Measurements from ENCODE around the gene SKI.

Gene SKI

DNA sequence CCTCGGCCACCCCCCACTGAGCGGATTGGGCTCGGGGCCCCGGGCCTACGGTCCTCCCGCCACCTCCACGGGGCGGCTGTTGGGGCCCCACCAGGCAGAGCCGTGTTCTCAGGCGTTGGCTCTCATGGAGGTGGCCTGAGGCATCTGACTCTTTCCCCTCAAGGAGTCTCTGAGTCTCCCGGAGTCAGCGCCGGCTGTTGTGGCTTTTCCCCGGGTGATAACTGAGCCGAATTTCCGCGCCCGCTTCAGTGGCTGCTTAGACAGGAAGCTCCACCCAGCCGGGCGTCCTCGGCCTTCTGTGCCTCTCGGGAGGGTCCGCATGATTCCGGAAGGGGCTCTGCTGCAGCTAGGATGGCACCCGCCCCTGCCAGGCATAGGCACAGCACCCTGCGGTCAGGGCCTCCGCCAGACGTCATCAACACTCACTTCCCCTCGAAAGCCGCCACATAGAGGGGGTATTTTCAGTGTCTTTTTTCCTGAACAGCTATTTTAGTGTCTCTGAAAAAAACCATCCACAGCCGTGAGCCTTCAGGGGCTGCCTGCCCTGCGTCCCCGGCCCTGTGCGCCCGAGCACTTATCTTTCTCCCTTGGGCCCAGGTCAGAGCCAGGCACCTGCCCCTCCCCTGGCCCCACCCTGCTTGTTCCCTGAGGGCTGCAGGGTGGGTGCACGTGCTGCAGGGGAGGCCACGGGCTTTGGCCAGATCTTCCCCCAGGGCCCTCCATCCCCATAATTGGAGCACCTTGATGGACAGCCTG lies 72.9 kb downstream of the SKI start:
- Mint-ChIP-seq H3K4me3 (no peak overlapping the region), H3K9me3 (no peaks in the 10 kb centered on the region), H3K27me3 (ENCODE audit: low read depth, poor library complexity) (peaks cover 2% of the 10 kb centered on the region), H3K27ac (no peak overlapping the region), H3K36me3 (ENCODE audit: low read depth) (peaks cover 23% of the 10 kb centered on the region), H3K4me1 (peaks cover 37% of the 10 kb centered on the region)
- TF ChIP-seq, protein P1, sequence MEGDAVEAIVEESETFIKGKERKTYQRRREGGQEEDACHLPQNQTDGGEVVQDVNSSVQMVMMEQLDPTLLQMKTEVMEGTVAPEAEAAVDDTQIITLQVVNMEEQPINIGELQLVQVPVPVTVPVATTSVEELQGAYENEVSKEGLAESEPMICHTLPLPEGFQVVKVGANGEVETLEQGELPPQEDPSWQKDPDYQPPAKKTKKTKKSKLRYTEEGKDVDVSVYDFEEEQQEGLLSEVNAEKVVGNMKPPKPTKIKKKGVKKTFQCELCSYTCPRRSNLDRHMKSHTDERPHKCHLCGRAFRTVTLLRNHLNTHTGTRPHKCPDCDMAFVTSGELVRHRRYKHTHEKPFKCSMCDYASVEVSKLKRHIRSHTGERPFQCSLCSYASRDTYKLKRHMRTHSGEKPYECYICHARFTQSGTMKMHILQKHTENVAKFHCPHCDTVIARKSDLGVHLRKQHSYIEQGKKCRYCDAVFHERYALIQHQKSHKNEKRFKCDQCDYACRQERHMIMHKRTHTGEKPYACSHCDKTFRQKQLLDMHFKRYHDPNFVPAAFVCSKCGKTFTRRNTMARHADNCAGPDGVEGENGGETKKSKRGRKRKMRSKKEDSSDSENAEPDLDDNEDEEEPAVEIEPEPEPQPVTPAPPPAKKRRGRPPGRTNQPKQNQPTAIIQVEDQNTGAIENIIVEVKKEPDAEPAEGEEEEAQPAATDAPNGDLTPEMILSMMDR (IDR thresholded peaks at IDR 0.05) = no peak
- DNase-seq = no peak

GRCh38 chr1:2301607-2302291 lies 73.6 kb downstream of the SKI start:
- H3K4me1 Mint-ChIP-seq = peaks cover 31% of the 10 kb centered on the region
- no peak overlapping the region for H3K4me3 Mint-ChIP-seq
- H3K36me3 Mint-ChIP-seq (ENCODE audit: low read depth) = peaks cover 19% of the 10 kb centered on the region
- H3K27me3 Mint-ChIP-seq (ENCODE audit: low read depth, poor library complexity) = peaks cover 2% of the 10 kb centered on the region
- H3K27ac Mint-ChIP-seq = no peak overlapping the region
- TF ChIP-seq, protein P1 (IDR thresholded peaks at IDR 0.05) = no peak
- no peak for DNase-seq
- no peaks in the 10 kb centered on the region for H3K9me3 Mint-ChIP-seq

DNA sequence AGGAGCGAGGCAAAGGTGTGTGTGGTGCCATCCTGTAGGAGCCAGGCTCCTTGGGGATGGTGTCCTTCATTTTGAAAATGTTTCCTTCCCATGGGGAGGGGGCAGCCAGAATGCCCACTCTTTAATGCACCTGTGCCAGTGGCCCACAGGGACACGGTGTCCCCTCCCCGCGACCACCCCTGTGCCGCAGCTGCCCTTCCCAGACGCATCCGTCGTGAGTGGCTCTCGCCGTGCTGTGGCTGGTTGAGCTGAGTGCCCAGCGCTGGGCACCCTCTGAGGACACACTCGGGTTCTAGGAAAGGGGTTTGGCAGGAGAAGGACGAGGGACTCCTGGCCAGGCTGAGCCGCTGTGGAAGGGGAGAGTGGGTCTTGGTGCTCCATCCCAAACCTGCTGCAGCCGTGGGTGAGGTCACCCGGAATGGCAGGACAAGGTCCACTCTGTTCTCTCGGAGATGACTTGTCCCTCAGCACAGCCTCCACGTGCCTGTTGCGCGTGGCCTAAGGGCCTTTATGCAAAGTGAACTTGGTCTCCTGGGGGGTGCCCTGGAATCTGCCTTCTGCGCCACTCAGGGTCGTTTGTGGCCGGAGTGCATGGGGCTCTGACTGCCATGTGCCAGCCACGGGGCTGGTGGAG lies 74.3 kb downstream of the SKI start:
- H3K4me3 Mint-ChIP-seq = no peak overlapping the region
- no peak for DNase-seq
- TF ChIP-seq, protein P1 (IDR thresholded peaks at IDR 0.05) = no peak
- H3K27ac Mint-ChIP-seq = no peak overlapping the region
- H3K36me3 Mint-ChIP-seq (ENCODE audit: low read depth) = peaks cover 24% of the 10 kb centered on the region
- H3K9me3 Mint-ChIP-seq = no peaks in the 10 kb centered on the region
- H3K27me3 Mint-ChIP-seq (ENCODE audit: low read depth, poor library complexity) = peaks cover 2% of the 10 kb centered on the region
- H3K4me1 Mint-ChIP-seq = peaks cover 30% of the 10 kb centered on the region

- peaks cover 2% of the 10 kb centered on the region for H3K27me3 Mint-ChIP-seq (ENCODE audit: low read depth, poor library complexity)
- DNase-seq = no peak
- TF ChIP-seq, protein P1 (IDR thresholded peaks at IDR 0.05) = no peak
- peaks cover 38% of the 10 kb centered on the region for H3K4me1 Mint-ChIP-seq
- no peak overlapping the region for H3K4me3 Mint-ChIP-seq
- peak overlapping the region; percentile 82 for H3K27ac Mint-ChIP-seq
- H3K9me3 Mint-ChIP-seq = no peaks in the 10 kb centered on the region
- H3K36me3 Mint-ChIP-seq (ENCODE audit: low read depth) = peaks cover 32% of the 10 kb centered on the region
These were observed 75.1 kb downstream of the SKI start for GRCh38 chr1:2303016-2303775.

- no peak for DNase-seq
- H3K27me3 Mint-ChIP-seq (ENCODE audit: low read depth, poor library complexity) = peaks cover under 1% of the 10 kb centered on the region
- TF ChIP-seq, protein P1 (IDR thresholded peaks at IDR 0.05) = no peak
- peaks cover 37% of the 10 kb centered on the region for H3K36me3 Mint-ChIP-seq (ENCODE audit: low read depth)
- no peak overlapping the region for H3K4me3 Mint-ChIP-seq
- H3K27ac Mint-ChIP-seq = peak overlapping the region; percentile 82
- H3K9me3 Mint-ChIP-seq = no peaks in the 10 kb centered on the region
- H3K4me1 Mint-ChIP-seq = peaks cover 41% of the 10 kb centered on the region
These were observed 75.7 kb downstream of the SKI start for GRCh38 chr1:2303781-2304180.

Data from nephron progenitor cell (in vitro differentiated cells).